ENCODE data around the gene CDV3. TPM values are rescaled to one million over a fixed set of nuclear protein-coding genes. Genes with fewer than 3 reads are reported as not detected.

Gene CDV3
- total RNA-seq, 1 experiment from 2014 or later, result 173 TPM

DNA sequence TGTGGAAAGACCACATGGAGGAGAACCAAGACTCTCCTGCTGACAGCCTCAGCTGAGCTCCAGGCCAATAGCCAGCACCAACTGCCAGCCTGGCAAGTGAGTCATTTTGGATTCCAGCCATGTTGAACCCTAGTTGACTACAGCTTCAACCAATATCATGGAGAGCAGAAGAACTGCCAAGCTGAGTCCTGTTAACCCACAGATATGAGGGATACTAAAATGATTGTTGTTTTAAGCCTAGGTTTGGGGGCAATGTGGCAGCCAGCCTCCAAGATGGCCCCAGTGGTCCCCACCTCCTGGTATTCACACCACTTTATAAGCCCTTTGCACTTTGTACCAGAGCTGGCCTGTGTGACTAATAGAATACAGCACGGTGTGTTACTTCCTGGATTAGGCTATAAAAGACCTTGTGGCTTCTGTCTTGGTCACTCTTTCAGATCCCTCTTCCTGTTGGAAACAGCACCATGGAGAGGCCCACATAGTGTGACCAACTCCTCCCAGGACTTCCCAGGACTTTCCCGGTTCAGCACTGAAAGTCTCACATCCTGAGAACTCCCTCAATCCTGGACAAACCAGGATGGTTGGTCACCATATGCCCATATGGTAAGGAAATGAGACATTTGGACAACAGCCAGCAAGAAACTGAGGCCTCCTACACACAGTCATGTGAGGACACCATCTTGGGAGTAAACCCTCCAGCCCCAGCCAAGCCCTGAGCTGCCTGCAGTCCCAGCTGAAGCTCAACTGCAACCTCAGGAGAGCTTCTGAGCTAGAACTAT, 32.4 kb upstream of the CDV3 start:
- Mint-ChIP-seq H3K27me3 (ENCODE audit: low read depth) (no peaks in the 10 kb centered on the region), H3K4me3 (no peak overlapping the region), H3K9me3 (peaks cover 0 to 1% of the 10 kb centered on the region in 2 experiments; a peak in 2 of 5 replicates), H3K27ac (no peak overlapping the region), H3K36me3 (ENCODE audit: insufficient read depth in 1 of 3, low read depth in 3 of 3) (no peaks in the 10 kb centered on the region; a peak in 1 of 7 replicates), H3K4me1 (no peaks in the 10 kb centered on the region)
- H3K14ac ChIP-seq (ENCODE audit: insufficient read depth, low read length), result no peak overlapping the region; the same call in 1 of the 2 replicates
- H3K79me1 ChIP-seq (ENCODE audit: insufficient read depth, low read depth, low read length, poor library complexity, severe bottlenecking), result no peaks in the 10 kb centered on the region
- H2BK5ac ChIP-seq (ENCODE audit: insufficient read length, low read length), result no peak overlapping the region
- no peaks in the 10 kb centered on the region for H3K4me1 ChIP-seq (ENCODE audit: insufficient read depth, low read length)
- no peak overlapping the region for H3T11ph ChIP-seq (ENCODE audit: low read length)
- no peaks in the 10 kb centered on the region for H3K23me2 ChIP-seq (ENCODE audit: insufficient read length, low read depth, low read length, poor library complexity, severe bottlenecking)
- no peak overlapping the region for H2BK120ac ChIP-seq (ENCODE audit: low read depth, low read length, poor library complexity, severe bottlenecking)
- H3K4ac ChIP-seq (ENCODE audit: low read depth, low read length), result no peak overlapping the region
- H3K27ac ChIP-seq (ENCODE audit: insufficient read length, low read depth, low read length), result no peak overlapping the region
- no peaks in the 10 kb centered on the region for H3K27me3 ChIP-seq (ENCODE audit: insufficient read depth, low read length)
- no peak overlapping the region for H3K9ac ChIP-seq (ENCODE audit: extremely low read depth, insufficient read length, low read length)
- no peak overlapping the region for H2BK15ac ChIP-seq (ENCODE audit: low read depth, low read length)
- no peaks in the 10 kb centered on the region for H4K20me1 ChIP-seq (ENCODE audit: control insufficient read depth, insufficient read depth, insufficient read length)
- no peak overlapping the region for H4K91ac ChIP-seq (ENCODE audit: insufficient read length, low read depth, low read length)
- H2BK20ac ChIP-seq (ENCODE audit: low read depth, low read length, poor library complexity, severe bottlenecking), result no peak overlapping the region
- H3K56ac ChIP-seq (ENCODE audit: insufficient read length, low read depth, low read length), result no peak overlapping the region
- no peaks in the 10 kb centered on the region for H3K9me3 ChIP-seq (ENCODE audit: control insufficient read depth, low read depth, low read length)
- no peak overlapping the region for H3K4me2 ChIP-seq (ENCODE audit: insufficient read depth, insufficient read length, low read length)
- no peak overlapping the region for H2AFZ ChIP-seq (ENCODE audit: low read length)
- WGBS (ENCODE audit: extremely low coverage, insufficient read length, low lambda C conversion rate), result no CpG with 5 or more reads among the region's 2 CpGs
- H2BK12ac ChIP-seq (ENCODE audit: insufficient read length, low read depth, low read length), result no peak overlapping the region
- no peaks in the 10 kb centered on the region for H3K79me2 ChIP-seq (ENCODE audit: insufficient read depth, low read length)
- no peak overlapping the region for H3K18ac ChIP-seq (ENCODE audit: insufficient read length, low read depth, low read length)
- H3K23ac ChIP-seq (ENCODE audit: insufficient read length, low read depth, low read length), result no peak overlapping the region
- H2AK5ac ChIP-seq (ENCODE audit: insufficient read length, low read length), result no peak overlapping the region
- H4K8ac ChIP-seq (replicated peaks; ENCODE audit: insufficient read length, low read depth, low read length), result no peak overlapping the region
- no peak overlapping the region for H4K5ac ChIP-seq (ENCODE audit: insufficient read length, low read depth, low read length)
- TF ChIP-seq, protein P1, sequence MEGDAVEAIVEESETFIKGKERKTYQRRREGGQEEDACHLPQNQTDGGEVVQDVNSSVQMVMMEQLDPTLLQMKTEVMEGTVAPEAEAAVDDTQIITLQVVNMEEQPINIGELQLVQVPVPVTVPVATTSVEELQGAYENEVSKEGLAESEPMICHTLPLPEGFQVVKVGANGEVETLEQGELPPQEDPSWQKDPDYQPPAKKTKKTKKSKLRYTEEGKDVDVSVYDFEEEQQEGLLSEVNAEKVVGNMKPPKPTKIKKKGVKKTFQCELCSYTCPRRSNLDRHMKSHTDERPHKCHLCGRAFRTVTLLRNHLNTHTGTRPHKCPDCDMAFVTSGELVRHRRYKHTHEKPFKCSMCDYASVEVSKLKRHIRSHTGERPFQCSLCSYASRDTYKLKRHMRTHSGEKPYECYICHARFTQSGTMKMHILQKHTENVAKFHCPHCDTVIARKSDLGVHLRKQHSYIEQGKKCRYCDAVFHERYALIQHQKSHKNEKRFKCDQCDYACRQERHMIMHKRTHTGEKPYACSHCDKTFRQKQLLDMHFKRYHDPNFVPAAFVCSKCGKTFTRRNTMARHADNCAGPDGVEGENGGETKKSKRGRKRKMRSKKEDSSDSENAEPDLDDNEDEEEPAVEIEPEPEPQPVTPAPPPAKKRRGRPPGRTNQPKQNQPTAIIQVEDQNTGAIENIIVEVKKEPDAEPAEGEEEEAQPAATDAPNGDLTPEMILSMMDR (conservative IDR thresholded peaks at IDR 0.05), result no peak
- no peak for DNase-seq

Measured in H9 (cell line).